ENCODE measurements around the gene TMEM30A. TPM values are rescaled to one million over a fixed set of nuclear protein-coding genes. Genes with fewer than 3 reads are reported as not detected.

The TMEM30A gene
- total RNA-seq, 2 experiments from 2014 or later: 39.7 to 39.9 TPM

DNA sequence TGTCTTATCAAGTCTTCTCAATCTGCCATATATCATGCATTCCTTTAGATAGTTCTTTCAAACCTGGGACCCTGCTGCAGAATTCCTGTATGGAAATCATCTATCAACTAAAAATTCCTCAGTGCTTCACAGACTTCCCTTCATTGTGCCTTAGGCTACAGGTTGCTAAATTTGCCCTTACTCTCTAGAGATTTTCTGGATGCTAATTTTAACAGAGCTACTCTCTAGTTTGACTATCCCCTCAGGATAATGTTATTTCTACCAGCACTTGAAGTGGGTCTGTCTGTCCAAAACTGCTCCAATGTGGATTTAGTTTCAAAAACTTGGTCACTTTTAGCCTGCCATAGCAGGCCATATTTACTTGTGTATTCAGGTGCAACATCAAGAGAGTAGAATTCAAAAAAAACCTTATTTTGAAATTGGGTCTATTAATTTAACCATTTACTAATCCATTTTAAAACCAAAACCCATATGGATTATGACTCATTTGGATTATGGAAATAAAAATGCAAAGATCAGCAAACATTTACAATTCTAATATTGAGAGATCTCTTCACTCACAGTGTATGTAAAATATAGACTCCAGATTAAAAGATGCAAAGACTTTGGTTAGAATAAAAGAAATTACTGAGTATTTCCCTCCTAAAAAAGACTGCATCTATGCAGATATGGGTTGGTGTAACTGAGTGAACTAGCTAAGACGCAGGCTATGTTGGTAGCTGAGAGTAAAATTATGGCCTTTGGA, 27.1 kb downstream of the TMEM30A start:
- Mint-ChIP-seq H3K4me3 (no peak overlapping the region), H3K4me1 (ENCODE audit: low read depth) (no peaks in the 10 kb centered on the region), H3K9me3 (no peaks in the 10 kb centered on the region), H3K27ac (no peak overlapping the region), H3K36me3 (ENCODE audit: low read depth) (peaks cover 17% of the 10 kb centered on the region), H3K27me3 (no peaks in the 10 kb centered on the region)
- ATAC-seq (no peak), DNase-seq (no peak)
- CTCF ChIA-PET: interaction anchor here (1.6 to 3.6 kb wide), 2 partner anchors 10 to 12 kb away, joined by 4 to 25 read pairs; no protein-coding TSS in a partner anchor
- POLR2A ChIA-PET: no interaction called here
- TF ChIP-seq, protein P1, sequence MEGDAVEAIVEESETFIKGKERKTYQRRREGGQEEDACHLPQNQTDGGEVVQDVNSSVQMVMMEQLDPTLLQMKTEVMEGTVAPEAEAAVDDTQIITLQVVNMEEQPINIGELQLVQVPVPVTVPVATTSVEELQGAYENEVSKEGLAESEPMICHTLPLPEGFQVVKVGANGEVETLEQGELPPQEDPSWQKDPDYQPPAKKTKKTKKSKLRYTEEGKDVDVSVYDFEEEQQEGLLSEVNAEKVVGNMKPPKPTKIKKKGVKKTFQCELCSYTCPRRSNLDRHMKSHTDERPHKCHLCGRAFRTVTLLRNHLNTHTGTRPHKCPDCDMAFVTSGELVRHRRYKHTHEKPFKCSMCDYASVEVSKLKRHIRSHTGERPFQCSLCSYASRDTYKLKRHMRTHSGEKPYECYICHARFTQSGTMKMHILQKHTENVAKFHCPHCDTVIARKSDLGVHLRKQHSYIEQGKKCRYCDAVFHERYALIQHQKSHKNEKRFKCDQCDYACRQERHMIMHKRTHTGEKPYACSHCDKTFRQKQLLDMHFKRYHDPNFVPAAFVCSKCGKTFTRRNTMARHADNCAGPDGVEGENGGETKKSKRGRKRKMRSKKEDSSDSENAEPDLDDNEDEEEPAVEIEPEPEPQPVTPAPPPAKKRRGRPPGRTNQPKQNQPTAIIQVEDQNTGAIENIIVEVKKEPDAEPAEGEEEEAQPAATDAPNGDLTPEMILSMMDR (IDR thresholded peaks at IDR 0.05): no peak
- intact Hi-C loops (cut with micrococcal nuclease): no loop called here

DNA sequence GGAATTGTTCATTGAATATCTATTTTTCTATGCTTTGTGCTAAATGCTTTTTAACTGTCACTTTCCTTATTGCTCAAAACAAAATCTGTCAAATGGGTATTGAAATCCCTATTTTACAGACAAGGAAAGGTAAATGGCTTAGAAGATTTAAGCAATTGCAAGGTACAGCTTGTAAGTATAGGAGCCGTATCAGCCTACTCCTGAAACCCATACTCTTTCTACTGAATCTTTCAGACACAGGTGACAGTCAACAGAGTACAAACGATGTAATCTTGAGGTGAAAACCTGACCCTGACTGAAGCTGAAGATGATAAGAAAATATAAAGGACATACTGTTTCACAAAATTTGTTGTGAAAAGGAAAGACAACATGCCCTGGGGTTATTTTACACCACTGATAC, 34.0 kb downstream of the TMEM30A start:
- peaks cover 3% of the 10 kb centered on the region for H3K36me3 Mint-ChIP-seq (ENCODE audit: low read depth)
- ChIA-PET POLR2A (no interaction called here), CTCF (interaction anchor here (1.0 kb wide), 1 partner anchor 16 kb away, joined by 3 read pairs; no protein-coding TSS in a partner anchor)
- H3K27me3 Mint-ChIP-seq: peaks cover 6% of the 10 kb centered on the region
- no peak for DNase-seq
- no peak for ATAC-seq
- intact Hi-C loops (cut with micrococcal nuclease): no loop called here
- H3K9me3 Mint-ChIP-seq: no peaks in the 10 kb centered on the region
- H3K27ac Mint-ChIP-seq: no peak overlapping the region
- H3K4me3 Mint-ChIP-seq: no peak overlapping the region
- H3K4me1 Mint-ChIP-seq (ENCODE audit: low read depth): no peaks in the 10 kb centered on the region
- TF ChIP-seq, protein P1 (IDR thresholded peaks at IDR 0.05): no peak

DNA sequence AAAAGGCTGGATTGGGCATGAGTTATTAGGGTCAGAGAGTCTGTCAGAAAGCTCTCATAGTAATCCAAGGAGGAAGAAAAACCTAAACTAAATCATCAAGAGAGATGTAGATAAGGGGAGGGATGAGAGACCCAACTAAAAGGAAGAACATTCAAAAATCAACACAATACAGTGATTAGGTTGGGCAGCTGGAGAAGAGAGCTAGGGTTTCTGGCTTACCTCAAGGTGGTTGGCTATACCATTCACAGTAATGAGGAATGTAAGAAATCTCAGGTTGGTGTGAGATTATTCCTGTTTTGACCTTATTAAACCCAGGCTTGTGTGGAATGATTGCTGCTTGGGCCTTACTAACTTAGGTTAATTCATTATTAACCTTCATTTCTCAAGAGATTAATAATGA, 34.8 kb downstream of the TMEM30A start:
- Mint-ChIP-seq H3K36me3 (ENCODE audit: low read depth) (peaks cover 3% of the 10 kb centered on the region), H3K4me1 (ENCODE audit: low read depth) (peaks cover 1% of the 10 kb centered on the region), H3K4me3 (no peak overlapping the region), H3K27me3 (peaks cover 8% of the 10 kb centered on the region), H3K9me3 (no peaks in the 10 kb centered on the region), H3K27ac (no peak overlapping the region)
- ATAC-seq (no peak), DNase-seq (no peak)
- ChIA-PET POLR2A (interaction anchor here (0.9 kb wide), 1 partner anchor 20 kb away, joined by 4 read pairs; no protein-coding TSS in a partner anchor), CTCF (interaction anchor here (1.3 kb wide), 1 partner anchor 12 kb away, joined by 4 read pairs; no protein-coding TSS in a partner anchor)
- intact Hi-C loops (cut with micrococcal nuclease): no loop called here
- TF ChIP-seq, protein P1 (IDR thresholded peaks at IDR 0.05): no peak

DNA sequence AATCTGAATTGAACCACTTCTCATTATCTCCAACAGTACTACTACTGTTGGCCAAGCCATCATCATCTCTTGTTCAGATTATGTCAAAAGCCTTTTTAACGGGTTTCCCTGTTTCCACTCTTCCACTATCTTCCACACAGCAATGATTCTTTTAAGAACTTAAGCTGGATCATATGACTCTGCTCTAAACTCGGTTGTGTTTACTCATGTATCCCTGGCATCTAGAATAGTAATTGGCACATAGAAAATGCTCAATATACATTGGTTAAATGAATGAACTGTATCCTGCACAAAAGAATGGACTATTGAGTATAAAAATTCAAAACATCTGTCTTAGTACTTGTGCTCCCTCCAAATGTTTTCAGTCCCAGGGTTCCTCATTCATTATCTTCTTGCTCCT, 38.2 kb downstream of the TMEM30A start:
- no peak overlapping the region for H3K27ac Mint-ChIP-seq

More for the DNA sequence above, 38.2 kb downstream of the TMEM30A start:
- intact Hi-C loops (cut with micrococcal nuclease): no loop called here
- TF ChIP-seq, protein P1 (IDR thresholded peaks at IDR 0.05): no peak
- ATAC-seq (no peak), DNase-seq (no peak)
- Mint-ChIP-seq H3K36me3 (ENCODE audit: low read depth) (peaks cover 10% of the 10 kb centered on the region), H3K9me3 (no peaks in the 10 kb centered on the region), H3K4me3 (no peak overlapping the region), H3K4me1 (ENCODE audit: low read depth) (peaks cover 13% of the 10 kb centered on the region), H3K27me3 (peaks cover 8% of the 10 kb centered on the region)
- POLR2A ChIA-PET: no interaction called here
- CTCF ChIA-PET: no interaction called here

Data from activated CD8-positive, alpha-beta T cell treated with anti-CD3 and anti-CD28 coated beads for 36 hours (primary cell).